ENCODE data around the gene FAXDC2. TPM values are rescaled to one million over a fixed set of nuclear protein-coding genes. Genes with fewer than 3 reads are reported as not detected.
"Not testable (repeated sequence)": the region's sequence is repeated elsewhere in the genome, so short reads cannot be mapped to it uniquely, and the experiment has no call there.

The FAXDC2 gene
- total RNA-seq, 1 donor from 2014 or later = 0.52 TPM

DNA sequence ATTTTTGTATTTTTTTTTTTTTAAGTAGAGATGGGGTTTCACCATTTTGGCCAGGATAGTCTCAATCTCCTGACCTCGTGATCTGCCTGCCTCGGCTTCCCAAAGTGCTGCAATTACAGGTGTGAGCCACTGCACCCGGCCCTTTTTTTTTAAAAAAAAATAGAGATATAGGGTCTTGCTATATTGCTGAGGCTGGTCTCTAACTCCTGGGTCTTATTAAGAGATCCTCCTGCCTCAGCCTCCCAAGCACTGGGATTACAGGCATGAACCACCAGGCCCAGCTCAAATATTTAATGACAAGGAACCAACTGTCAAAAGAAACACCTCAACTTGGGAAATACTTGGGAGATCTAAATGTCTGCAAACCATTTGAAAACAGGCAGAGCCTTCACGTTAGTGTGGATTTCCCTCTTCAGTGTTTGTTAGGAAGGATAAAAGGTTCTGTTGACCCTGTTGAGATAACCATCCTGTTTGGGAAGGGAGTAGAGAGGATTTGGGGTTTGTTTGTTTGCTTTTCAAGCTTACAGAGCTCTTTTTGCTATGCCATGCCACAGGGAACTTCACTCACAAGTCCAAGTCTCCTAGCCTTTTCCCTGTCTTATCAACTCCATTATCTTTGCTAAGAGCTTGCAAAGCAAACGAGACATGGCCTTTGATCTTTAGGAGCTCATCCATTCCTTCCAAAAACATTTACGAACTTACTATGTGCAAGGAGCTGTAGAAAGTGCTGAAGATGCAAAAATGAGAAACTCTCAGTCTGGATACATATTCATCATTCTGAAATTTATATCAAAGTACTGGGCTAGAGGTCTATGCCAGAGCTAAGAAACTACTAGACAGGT is 7.5 kb downstream of the FAXDC2 start:
- TF ChIP-seq, protein P1, sequence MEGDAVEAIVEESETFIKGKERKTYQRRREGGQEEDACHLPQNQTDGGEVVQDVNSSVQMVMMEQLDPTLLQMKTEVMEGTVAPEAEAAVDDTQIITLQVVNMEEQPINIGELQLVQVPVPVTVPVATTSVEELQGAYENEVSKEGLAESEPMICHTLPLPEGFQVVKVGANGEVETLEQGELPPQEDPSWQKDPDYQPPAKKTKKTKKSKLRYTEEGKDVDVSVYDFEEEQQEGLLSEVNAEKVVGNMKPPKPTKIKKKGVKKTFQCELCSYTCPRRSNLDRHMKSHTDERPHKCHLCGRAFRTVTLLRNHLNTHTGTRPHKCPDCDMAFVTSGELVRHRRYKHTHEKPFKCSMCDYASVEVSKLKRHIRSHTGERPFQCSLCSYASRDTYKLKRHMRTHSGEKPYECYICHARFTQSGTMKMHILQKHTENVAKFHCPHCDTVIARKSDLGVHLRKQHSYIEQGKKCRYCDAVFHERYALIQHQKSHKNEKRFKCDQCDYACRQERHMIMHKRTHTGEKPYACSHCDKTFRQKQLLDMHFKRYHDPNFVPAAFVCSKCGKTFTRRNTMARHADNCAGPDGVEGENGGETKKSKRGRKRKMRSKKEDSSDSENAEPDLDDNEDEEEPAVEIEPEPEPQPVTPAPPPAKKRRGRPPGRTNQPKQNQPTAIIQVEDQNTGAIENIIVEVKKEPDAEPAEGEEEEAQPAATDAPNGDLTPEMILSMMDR (conservative IDR thresholded peaks at IDR 0.05; ENCODE audit: low read depth, low read length) = no peak
- no peak overlapping the region for H3K4me3 ChIP-seq (ENCODE audit: low read depth, low read length)
- no peak for DNase-seq (ENCODE audit: low read depth)

GRCh38 chr5:154841273-154841661 is 9.1 kb downstream of the FAXDC2 start:
- no peak overlapping the region for H3K4me3 ChIP-seq (ENCODE audit: low read depth, low read length)
- no peak for DNase-seq (ENCODE audit: low read depth)
- TF ChIP-seq, protein P1 (conservative IDR thresholded peaks at IDR 0.05; ENCODE audit: low read depth, low read length) = no peak

DNA sequence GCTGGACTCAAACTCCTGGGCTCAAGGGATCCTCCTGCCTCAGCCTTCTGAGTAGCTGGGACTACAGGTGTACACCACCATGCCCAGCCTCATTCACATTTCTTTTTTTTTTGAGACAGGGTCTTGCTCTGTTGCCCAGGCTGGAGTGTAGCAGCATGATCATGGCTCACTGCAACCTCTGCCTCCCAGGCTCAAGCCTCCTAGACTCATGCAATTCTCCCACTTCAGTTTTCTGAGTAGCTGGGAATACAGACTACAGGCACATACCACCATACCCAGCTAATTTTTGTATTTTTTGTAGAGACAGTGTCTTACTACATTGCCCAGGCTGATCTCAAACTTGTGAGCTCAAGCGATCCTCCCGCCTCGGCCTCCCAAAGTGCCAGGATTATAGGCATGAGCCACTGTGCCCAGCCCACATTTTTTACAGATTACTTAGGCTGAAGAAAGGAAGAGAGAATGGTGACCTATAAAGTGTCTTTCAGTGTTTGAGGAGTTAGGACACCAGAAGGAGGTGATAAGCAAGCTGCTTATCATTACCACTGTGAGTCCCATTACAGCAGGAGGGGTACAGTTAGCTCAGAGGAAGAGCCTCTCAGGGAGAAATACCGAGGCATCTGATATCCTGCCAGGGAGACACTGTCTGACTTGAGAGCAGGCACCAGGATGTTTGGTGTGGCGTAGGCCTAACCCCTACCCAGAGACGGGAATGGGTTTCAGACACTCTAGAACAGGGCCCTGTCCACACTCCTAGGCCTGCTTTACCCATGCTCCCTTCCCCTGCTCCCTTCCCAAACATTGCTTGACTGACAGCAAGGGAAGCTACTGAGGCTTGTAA is 9.7 kb downstream of the FAXDC2 start:
- no peak overlapping the region for H3K4me3 ChIP-seq (ENCODE audit: low read depth, low read length)
- TF ChIP-seq, protein P1 (conservative IDR thresholded peaks at IDR 0.05; ENCODE audit: low read depth, low read length) = no peak
- DNase-seq (ENCODE audit: low read depth) = no peak

DNA sequence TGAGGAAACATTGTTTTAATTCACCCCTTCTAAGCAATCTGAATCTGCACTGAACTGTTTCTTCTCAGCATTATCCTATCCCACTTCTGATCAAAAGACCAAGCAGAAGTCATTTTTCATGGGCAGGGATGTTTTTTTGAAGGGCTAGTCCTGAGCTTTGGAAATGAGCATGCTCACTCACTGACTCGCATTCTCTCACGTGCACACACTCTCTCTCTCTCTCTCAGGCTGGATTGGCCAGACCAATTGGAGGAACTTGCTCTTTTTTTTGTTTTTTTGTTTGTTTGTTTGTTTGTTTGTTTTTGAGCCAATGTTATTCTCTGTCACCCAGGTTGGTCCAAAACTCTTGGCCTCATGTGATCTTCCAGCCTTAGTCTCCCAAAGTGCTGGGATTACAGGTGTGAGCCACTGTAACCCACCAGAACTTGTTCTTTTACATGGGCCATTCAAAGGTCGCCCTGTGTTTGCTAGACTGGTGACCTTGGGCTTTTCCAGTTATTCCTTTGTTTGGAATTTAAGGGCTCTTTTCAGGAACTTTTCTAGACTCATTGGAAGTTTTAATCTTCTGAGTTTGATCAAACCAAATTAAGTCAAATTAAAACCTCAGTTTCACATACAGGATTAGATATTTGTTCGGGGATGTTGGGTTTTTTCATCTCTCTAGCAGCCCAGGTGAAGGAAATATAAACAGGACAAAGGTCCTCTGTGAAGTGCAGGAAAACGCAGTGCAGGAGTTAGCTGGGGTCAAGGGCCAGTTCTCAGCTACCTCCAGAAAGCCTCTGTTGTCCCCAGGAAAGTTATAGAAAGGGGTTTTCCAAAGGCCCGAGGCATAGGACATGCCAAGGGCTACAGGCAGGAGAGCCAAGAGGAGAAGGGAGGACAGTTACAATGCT is 13.1 kb downstream of the FAXDC2 start:
- TF ChIP-seq, protein P1 (conservative IDR thresholded peaks at IDR 0.05; ENCODE audit: low read depth, low read length) = no peak
- no peak for DNase-seq (ENCODE audit: low read depth)

GRCh38 chr5:154836225-154836624 is 14.2 kb downstream of the FAXDC2 start:
- TF ChIP-seq, protein P1 (conservative IDR thresholded peaks at IDR 0.05; ENCODE audit: low read depth, low read length) = no peak
- H3K4me3 ChIP-seq (ENCODE audit: low read depth, low read length) = no peak overlapping the region
- DNase-seq (ENCODE audit: low read depth) = no peak

More for the DNA sequence above, 13.1 kb downstream of the FAXDC2 start:
- H3K4me3 ChIP-seq (ENCODE audit: low read depth, low read length) = no peak overlapping the region

GRCh38 chr5:154835701-154836052 is 14.7 kb downstream of the FAXDC2 start:
- not testable (repeated sequence) for H3K4me3 ChIP-seq (ENCODE audit: low read depth, low read length); DNase-seq (ENCODE audit: low read depth)

- TF ChIP-seq, protein P1 (conservative IDR thresholded peaks at IDR 0.05; ENCODE audit: low read depth, low read length) = no peak
- no peak overlapping the region for H3K4me3 ChIP-seq (ENCODE audit: low read depth, low read length)
- no peak for DNase-seq (ENCODE audit: low read depth)
Observed at GRCh38 chr5:154834053-154834452, 16.4 kb downstream of the FAXDC2 start.

GRCh38 chr5:154832804-154833203 is 17.6 kb downstream of the FAXDC2 start:
- not testable (repeated sequence) for DNase-seq (ENCODE audit: low read depth); H3K4me3 ChIP-seq (ENCODE audit: low read depth, low read length)
